HL-60 (cell line): ENCODE results near the gene EYA4.

Experiments
- DNase-seq, 2 experiments: peaks; one replicate each; pipeline ENCODE4 v3.0.0-alpha.2; 2010 to 2020; ENCODE audit warnings: low read depth in 1 of 2, low spot score in 1 of 2
- H3K27ac ChIP-seq: fragments of 250-450 bp; sonication (Bioruptor Pico); replicated peaks from 2 replicates; pipeline ENCODE4 v1.5.1; 2020; ENCODE audit warnings: mild to moderate bottlenecking, moderate library complexity
- H3K27me3 ChIP-seq: fragments of 250-450 bp; sonication (Bioruptor Pico); 2 replicates; pipeline ENCODE4 v1.5.1; 2021; ENCODE audit warnings: mild to moderate bottlenecking, moderate library complexity; ENCODE audit not compliant: insufficient read depth, poor library complexity, severe bottlenecking
- H3K4me3 ChIP-seq: replicated peaks from 2 replicates; pipeline ENCODE4 v1.5.1; 2011; ENCODE audit warnings: mild to moderate bottlenecking, control low read depth, low read length; ENCODE audit not compliant: insufficient read depth
- GABPA ChIP-seq: IDR thresholded peaks from 2 replicates; pipeline ENCODE4 v1.6.1; 2012; ENCODE audit warnings: low read depth
- POLR2AphosphoS5 ChIP-seq: IDR thresholded peaks from 2 replicates; pipeline ENCODE4 v1.6.1; 2012; ENCODE audit warnings: low read depth
- SPI1 ChIP-seq: IDR thresholded peaks from 2 replicates; pipeline ENCODE4 v1.6.1; 2012; ENCODE audit warnings: low read depth, mild to moderate bottlenecking, borderline replicate concordance
- TF ChIP-seq, protein P1 (sequence below): IDR thresholded peaks from 2 replicates; pipeline ENCODE4 v1.6.1; 2012; ENCODE audit warnings: low read depth; ENCODE audit not compliant: insufficient replicate concordance
- TF ChIP-seq, protein P2 (sequence below): IDR thresholded peaks from one replicate; pipeline ENCODE4 v1.5.1; 2011; ENCODE audit warnings: low read length, control low read depth, inconsistent platforms; ENCODE audit not compliant: insufficient read depth

EYA4 gene

DNA sequence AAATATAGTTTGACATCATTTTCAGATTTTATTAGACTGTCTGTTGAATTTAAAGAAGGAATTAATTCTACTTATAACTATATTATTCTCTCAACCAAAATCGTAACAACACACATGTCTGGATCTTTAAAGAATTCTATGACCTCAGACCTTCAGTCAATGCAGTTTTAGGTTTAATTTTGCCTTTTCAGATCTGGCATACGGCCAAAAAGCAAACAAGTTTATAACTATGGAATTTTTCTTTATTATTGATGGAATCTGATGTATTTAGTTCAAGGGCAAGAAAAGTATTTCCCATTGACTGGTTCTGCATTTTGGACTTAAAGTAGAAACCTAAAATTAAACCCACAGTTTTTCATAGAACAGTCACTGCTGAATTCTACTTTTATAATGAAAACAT is 233.4 kb downstream of the EYA4 start:
- TF ChIP-seq, protein P1, sequence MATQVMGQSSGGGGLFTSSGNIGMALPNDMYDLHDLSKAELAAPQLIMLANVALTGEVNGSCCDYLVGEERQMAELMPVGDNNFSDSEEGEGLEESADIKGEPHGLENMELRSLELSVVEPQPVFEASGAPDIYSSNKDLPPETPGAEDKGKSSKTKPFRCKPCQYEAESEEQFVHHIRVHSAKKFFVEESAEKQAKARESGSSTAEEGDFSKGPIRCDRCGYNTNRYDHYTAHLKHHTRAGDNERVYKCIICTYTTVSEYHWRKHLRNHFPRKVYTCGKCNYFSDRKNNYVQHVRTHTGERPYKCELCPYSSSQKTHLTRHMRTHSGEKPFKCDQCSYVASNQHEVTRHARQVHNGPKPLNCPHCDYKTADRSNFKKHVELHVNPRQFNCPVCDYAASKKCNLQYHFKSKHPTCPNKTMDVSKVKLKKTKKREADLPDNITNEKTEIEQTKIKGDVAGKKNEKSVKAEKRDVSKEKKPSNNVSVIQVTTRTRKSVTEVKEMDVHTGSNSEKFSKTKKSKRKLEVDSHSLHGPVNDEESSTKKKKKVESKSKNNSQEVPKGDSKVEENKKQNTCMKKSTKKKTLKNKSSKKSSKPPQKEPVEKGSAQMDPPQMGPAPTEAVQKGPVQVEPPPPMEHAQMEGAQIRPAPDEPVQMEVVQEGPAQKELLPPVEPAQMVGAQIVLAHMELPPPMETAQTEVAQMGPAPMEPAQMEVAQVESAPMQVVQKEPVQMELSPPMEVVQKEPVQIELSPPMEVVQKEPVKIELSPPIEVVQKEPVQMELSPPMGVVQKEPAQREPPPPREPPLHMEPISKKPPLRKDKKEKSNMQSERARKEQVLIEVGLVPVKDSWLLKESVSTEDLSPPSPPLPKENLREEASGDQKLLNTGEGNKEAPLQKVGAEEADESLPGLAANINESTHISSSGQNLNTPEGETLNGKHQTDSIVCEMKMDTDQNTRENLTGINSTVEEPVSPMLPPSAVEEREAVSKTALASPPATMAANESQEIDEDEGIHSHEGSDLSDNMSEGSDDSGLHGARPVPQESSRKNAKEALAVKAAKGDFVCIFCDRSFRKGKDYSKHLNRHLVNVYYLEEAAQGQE = no peak
- TF ChIP-seq SPI1 (no peak), POLR2AphosphoS5 (no peak), GABPA (no peak)
- TF ChIP-seq, protein P2, sequence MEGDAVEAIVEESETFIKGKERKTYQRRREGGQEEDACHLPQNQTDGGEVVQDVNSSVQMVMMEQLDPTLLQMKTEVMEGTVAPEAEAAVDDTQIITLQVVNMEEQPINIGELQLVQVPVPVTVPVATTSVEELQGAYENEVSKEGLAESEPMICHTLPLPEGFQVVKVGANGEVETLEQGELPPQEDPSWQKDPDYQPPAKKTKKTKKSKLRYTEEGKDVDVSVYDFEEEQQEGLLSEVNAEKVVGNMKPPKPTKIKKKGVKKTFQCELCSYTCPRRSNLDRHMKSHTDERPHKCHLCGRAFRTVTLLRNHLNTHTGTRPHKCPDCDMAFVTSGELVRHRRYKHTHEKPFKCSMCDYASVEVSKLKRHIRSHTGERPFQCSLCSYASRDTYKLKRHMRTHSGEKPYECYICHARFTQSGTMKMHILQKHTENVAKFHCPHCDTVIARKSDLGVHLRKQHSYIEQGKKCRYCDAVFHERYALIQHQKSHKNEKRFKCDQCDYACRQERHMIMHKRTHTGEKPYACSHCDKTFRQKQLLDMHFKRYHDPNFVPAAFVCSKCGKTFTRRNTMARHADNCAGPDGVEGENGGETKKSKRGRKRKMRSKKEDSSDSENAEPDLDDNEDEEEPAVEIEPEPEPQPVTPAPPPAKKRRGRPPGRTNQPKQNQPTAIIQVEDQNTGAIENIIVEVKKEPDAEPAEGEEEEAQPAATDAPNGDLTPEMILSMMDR = no peak
- H3K27me3 ChIP-seq = no peaks in the 10 kb centered on the region
- no peak overlapping the region for H3K27ac ChIP-seq
- no peak for DNase-seq
- no peak overlapping the region for H3K4me3 ChIP-seq

DNA sequence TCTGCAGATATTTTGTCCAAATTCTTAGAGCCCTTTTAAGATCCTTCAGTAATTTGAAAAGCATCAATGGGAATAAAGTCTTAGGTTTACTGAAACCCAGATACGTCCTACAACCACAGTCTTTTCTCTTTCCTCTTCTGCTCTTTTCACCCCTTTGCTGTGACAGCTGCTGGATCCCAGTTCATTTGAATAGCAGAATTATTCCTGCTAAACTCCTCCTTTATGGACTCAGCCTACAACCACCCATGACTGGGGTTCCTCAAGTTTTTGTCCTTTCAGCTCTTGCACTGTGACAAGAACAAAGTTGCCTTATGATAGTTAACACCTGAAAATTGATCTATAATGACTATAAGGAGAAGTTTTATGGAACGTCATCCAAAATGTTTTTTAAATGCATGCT is 237.5 kb downstream of the EYA4 start:
- TF ChIP-seq, protein P1 = no peak
- TF ChIP-seq SPI1 (no peak), GABPA (no peak), POLR2AphosphoS5 (no peak)
- TF ChIP-seq, protein P2 = no peak
- H3K4me3 ChIP-seq = no peak overlapping the region
- no peak for DNase-seq
- no peak overlapping the region for H3K27ac ChIP-seq
- no peaks in the 10 kb centered on the region for H3K27me3 ChIP-seq

DNA sequence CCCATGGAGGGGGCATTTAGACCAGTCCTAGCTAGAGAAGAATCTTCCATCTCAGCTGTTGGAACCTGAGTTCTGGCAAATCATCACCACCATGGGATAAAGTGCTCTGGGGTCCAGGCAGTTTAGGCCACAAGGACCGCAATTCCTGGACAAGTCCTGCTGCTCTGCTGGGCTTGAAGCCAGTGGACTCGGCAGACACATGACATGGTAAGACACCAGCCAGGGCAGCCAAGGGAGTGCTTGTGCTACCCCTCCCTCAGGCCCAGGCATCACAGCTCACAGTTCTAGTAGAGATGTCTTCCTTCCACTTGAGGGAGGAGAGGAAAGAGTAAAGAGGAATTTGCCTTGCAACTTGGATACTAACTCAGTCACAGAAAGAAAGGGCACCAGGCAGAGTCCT is 246.0 kb downstream of the EYA4 start:
- no peaks in the 10 kb centered on the region for H3K27me3 ChIP-seq
- no peak for DNase-seq
- H3K4me3 ChIP-seq = no peak overlapping the region
- H3K27ac ChIP-seq = no peak overlapping the region
- no peak for TF ChIP-seq SPI1
- TF ChIP-seq, protein P1 = no peak
- no peak for TF ChIP-seq POLR2AphosphoS5
- TF ChIP-seq GABPA = no peak
- TF ChIP-seq, protein P2 = no peak
